Lower leg skin (tissue), 3 donors: ENCODE measurements around the gene PAIP2.

Experiments used
- POLR2A ChIP-seq, 2 donors: fragments of 450-650 bp; IDR thresholded peaks; one replicate each; pipeline ENCODE4 v1.6.1; 2016 to 2017; ENCODE audit warnings: antibody characterized with exemption in 2 of 2, mild to moderate bottlenecking in 1 of 2, moderate library complexity in 1 of 2
- TF ChIP-seq, protein P1 (sequence below), 3 donors: fragments of 450-650 bp; IDR thresholded peaks; one replicate each; pipeline ENCODE4 v1.5.1; 2016; ENCODE audit warnings: antibody characterized with exemption in 3 of 3, mild to moderate bottlenecking in 3 of 3, moderate library complexity in 2 of 3

- TF ChIP-seq, protein P1, sequence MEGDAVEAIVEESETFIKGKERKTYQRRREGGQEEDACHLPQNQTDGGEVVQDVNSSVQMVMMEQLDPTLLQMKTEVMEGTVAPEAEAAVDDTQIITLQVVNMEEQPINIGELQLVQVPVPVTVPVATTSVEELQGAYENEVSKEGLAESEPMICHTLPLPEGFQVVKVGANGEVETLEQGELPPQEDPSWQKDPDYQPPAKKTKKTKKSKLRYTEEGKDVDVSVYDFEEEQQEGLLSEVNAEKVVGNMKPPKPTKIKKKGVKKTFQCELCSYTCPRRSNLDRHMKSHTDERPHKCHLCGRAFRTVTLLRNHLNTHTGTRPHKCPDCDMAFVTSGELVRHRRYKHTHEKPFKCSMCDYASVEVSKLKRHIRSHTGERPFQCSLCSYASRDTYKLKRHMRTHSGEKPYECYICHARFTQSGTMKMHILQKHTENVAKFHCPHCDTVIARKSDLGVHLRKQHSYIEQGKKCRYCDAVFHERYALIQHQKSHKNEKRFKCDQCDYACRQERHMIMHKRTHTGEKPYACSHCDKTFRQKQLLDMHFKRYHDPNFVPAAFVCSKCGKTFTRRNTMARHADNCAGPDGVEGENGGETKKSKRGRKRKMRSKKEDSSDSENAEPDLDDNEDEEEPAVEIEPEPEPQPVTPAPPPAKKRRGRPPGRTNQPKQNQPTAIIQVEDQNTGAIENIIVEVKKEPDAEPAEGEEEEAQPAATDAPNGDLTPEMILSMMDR (IDR thresholded peaks at IDR 0.05): no peak
- TF ChIP-seq POLR2A (IDR thresholded peaks at IDR 0.05): no peak
Measured at GRCh38 chr5:139312075-139312474, 29.6 kb upstream of the PAIP2 start.
